H9 (cell line): Measurements from ENCODE around the gene DNHD1. TPM values are rescaled to one million over a fixed set of nuclear protein-coding genes. Genes with fewer than 3 reads are reported as not detected.

Source experiments
- DNase-seq: peaks from one replicate; pipeline ENCODE4 v3.0.0-alpha.2; 2017
- H2AFZ ChIP-seq: one replicate; pipeline ENCODE4 v1.6.1; 2013; ENCODE audit warnings: mild to moderate bottlenecking, low read length, control low read depth, moderate library complexity
- H2AK5ac ChIP-seq: 2 replicates; pipeline ENCODE4 v1.6.1; 2013; ENCODE audit warnings: low read length, control low read depth, mixed read lengths; ENCODE audit not compliant: insufficient read length
- H2BK120ac ChIP-seq: one replicate; pipeline ENCODE4 v1.6.1; 2013; ENCODE audit warnings: low read depth, mild to moderate bottlenecking, low read length, control low read depth, inconsistent platforms; ENCODE audit not compliant: poor library complexity, severe bottlenecking
- H2BK12ac ChIP-seq: 2 replicates; pipeline ENCODE4 v1.6.1; 2013; ENCODE audit warnings: low read length, control low read depth, mixed read lengths, low read depth; ENCODE audit not compliant: insufficient read length
- H2BK15ac ChIP-seq: 2 replicates; pipeline ENCODE4 v1.6.1; 2013; ENCODE audit warnings: low read depth, low read length, control low read depth
- H2BK20ac ChIP-seq: one replicate; pipeline ENCODE4 v1.6.1; 2013; ENCODE audit warnings: low read depth, mild to moderate bottlenecking, low read length, control low read depth, inconsistent platforms; ENCODE audit not compliant: poor library complexity, severe bottlenecking
- H2BK5ac ChIP-seq: 2 replicates; pipeline ENCODE4 v1.6.1; 2013; ENCODE audit warnings: low read length, control low read depth, mixed read lengths; ENCODE audit not compliant: insufficient read length
- H3K14ac ChIP-seq: 2 replicates; pipeline ENCODE4 v1.6.1; 2013; ENCODE audit warnings: low read length, control low read depth; ENCODE audit not compliant: insufficient read depth
- H3K18ac ChIP-seq: 2 replicates; pipeline ENCODE4 v1.6.1; 2013; ENCODE audit warnings: low read depth, mild to moderate bottlenecking, mixed read lengths, low read length, control low read depth; ENCODE audit not compliant: insufficient read length
- H3K23ac ChIP-seq: 2 replicates; pipeline ENCODE4 v1.6.1; 2013; ENCODE audit warnings: low read length, control low read depth, mixed read lengths, low read depth; ENCODE audit not compliant: insufficient read length
- H3K23me2 ChIP-seq: 2 replicates; pipeline ENCODE4 v1.6.1; 2013; ENCODE audit warnings: low read depth, mild to moderate bottlenecking, mixed read lengths, low read length, control low read depth; ENCODE audit not compliant: insufficient read length, poor library complexity, severe bottlenecking
- H3K27ac ChIP-seq: 2 replicates; pipeline ENCODE4 v1.5.1; 2013; ENCODE audit warnings: low read length, control low read depth, mixed read lengths, low read depth; ENCODE audit not compliant: insufficient read length
- H3K27me3 ChIP-seq: 2 replicates; pipeline ENCODE4 v1.6.1; 2013; ENCODE audit warnings: low read length, control low read depth, inconsistent platforms; ENCODE audit not compliant: insufficient read depth
- H3K4ac ChIP-seq: 2 replicates; pipeline ENCODE4 v1.6.1; 2013; ENCODE audit warnings: low read depth, mild to moderate bottlenecking, control low read depth, inconsistent platforms, low read length, moderate library complexity
- H3K4me1 ChIP-seq: 2 replicates; pipeline ENCODE4 v1.6.1; 2013; ENCODE audit warnings: low read length, control low read depth, inconsistent platforms; ENCODE audit not compliant: insufficient read depth
- H3K4me2 ChIP-seq: 2 replicates; pipeline ENCODE4 v1.6.1; 2013; ENCODE audit warnings: low read length, control low read depth, mixed read lengths; ENCODE audit not compliant: insufficient read length, insufficient read depth
- H3K56ac ChIP-seq: 2 replicates; pipeline ENCODE4 v1.6.1; 2013; ENCODE audit warnings: low read depth, mild to moderate bottlenecking, mixed read lengths, low read length, control low read depth; ENCODE audit not compliant: insufficient read length
- H3K79me1 ChIP-seq: 2 replicates; pipeline ENCODE4 v1.6.1; 2013; ENCODE audit warnings: low read depth, mild to moderate bottlenecking, moderate library complexity, low read length, control low read depth, inconsistent platforms; ENCODE audit not compliant: insufficient read depth, poor library complexity, severe bottlenecking
- H3K79me2 ChIP-seq: 2 replicates; pipeline ENCODE4 v1.6.1; 2013; ENCODE audit warnings: low read length, control low read depth, inconsistent platforms; ENCODE audit not compliant: insufficient read depth
- H3K9ac ChIP-seq: 2 replicates; pipeline ENCODE4 v1.6.1; 2013; ENCODE audit warnings: low read length, control low read depth, mixed read lengths; ENCODE audit not compliant: insufficient read length; ENCODE audit errors: extremely low read depth
- H3K9me3 ChIP-seq: one replicate; pipeline ENCODE4 v1.6.1; 2013; ENCODE audit warnings: low read depth, low read length, inconsistent platforms; ENCODE audit not compliant: control insufficient read depth
- H3T11ph ChIP-seq: one replicate; pipeline ENCODE4 v1.6.1; 2013; ENCODE audit warnings: mild to moderate bottlenecking, low read length, control low read depth, inconsistent platforms
- H4K20me1 ChIP-seq: one replicate; pipeline ENCODE4 v1.6.1; 2013; ENCODE audit not compliant: control insufficient read depth, insufficient read length, insufficient read depth
- H4K5ac ChIP-seq: 2 replicates; pipeline ENCODE4 v1.6.1; 2013; ENCODE audit warnings: low read depth, mild to moderate bottlenecking, mixed read lengths, low read length, control low read depth; ENCODE audit not compliant: insufficient read length
- H4K8ac ChIP-seq: replicated peaks from 2 replicates; pipeline ENCODE4 v1.6.1; 2013; ENCODE audit warnings: low read length, control low read depth, mixed read lengths, low read depth; ENCODE audit not compliant: insufficient read length
- H4K91ac ChIP-seq: 2 replicates; pipeline ENCODE4 v1.6.1; 2013; ENCODE audit warnings: low read depth, mild to moderate bottlenecking, moderate library complexity, mixed read lengths, low read length, control low read depth; ENCODE audit not compliant: insufficient read length
- H3K27ac Mint-ChIP-seq, 3 experiments: 2 replicates in 2 of 3; 3 replicates in 1 of 3; pipeline ENCODE4 v1.8.0; 2020 to 2021; ENCODE audit warnings: mixed read lengths in 3 of 3, mild to moderate bottlenecking in 1 of 3, moderate library complexity in 1 of 3
- H3K27me3 Mint-ChIP-seq: 2 replicates; pipeline ENCODE4 v1.8.0; 2021; ENCODE audit warnings: low read depth, mild to moderate bottlenecking, moderate library complexity, mixed read lengths
- H3K36me3 Mint-ChIP-seq, 3 experiments: 2 replicates in 2 of 3; 3 replicates in 1 of 3; pipeline ENCODE4 v1.8.0; 2020 to 2021; ENCODE audit warnings: low read depth in 3 of 3, mixed read lengths in 3 of 3; ENCODE audit not compliant: insufficient read depth in 1 of 3
- H3K4me1 Mint-ChIP-seq, 2 experiments: 2 replicates each; pipeline ENCODE4 v1.8.0; 2020; ENCODE audit warnings: mixed read lengths in 2 of 2
- H3K4me3 Mint-ChIP-seq, 2 experiments: 2 replicates in 1 of 2; 3 replicates in 1 of 2; pipeline ENCODE4 v1.8.0; 2020 to 2021; ENCODE audit warnings: mild to moderate bottlenecking in 2 of 2, mixed read lengths in 2 of 2, moderate library complexity in 1 of 2
- H3K9me3 Mint-ChIP-seq, 2 experiments: 2 replicates in 1 of 2; 3 replicates in 1 of 2; pipeline ENCODE4 v1.8.0; 2020; ENCODE audit warnings: mild to moderate bottlenecking in 2 of 2, mixed read lengths in 2 of 2, moderate library complexity in 1 of 2
- CTCF ChIP-seq: fragments of 200-600 bp; sonication (generic); conservative IDR thresholded peaks from 3 replicates; pipeline ENCODE4 v1.8.0; 2021; ENCODE audit warnings: antibody characterized with exemption, mild to moderate bottlenecking
- WGBS: extraction: QIAGEN DNeasy Blood & Tissue Kit; methylation state at CpG from one replicate; pipeline ENCODE4 v1.1.7; 2013; ENCODE audit warnings: missing lambda C conversion rate, low lambda C conversion rate, mixed read lengths; ENCODE audit not compliant: insufficient read length; ENCODE audit errors: extremely low coverage; 5-methylcytosine and 5-hydroxymethylcytosine counted together
- total RNA-seq: library from RNA; stranded (reverse); gene quantifications from 2 replicates; pipeline ENCODE4 v1.2.1, GENCODE V29; 2021

DNHD1 gene
- total RNA-seq, 1 experiment from 2014 or later, result 3.5 TPM

- Mint-ChIP-seq H3K4me1 (peaks cover 14 to 17% of the 10 kb centered on the region in 2 experiments), H3K9me3 (no peaks in the 10 kb centered on the region), H3K27me3 (no peaks in the 10 kb centered on the region), H3K36me3 (peaks cover 0 to under 1% (median 0%) of the 10 kb centered on the region in 3 experiments; a peak in 1 of 7 replicates), H3K27ac (peak overlapping the region in 1 of 3 experiments; percentile 9; a peak in 1 of 7 replicates), H3K4me3 (no peak overlapping the region)
- Histone ChIP-seq H2BK5ac (no peak overlapping the region), H2BK12ac (no peak overlapping the region), H3T11ph (no peak overlapping the region), H3K23ac (no peak overlapping the region), H3K79me2 (no peaks in the 10 kb centered on the region), H3K27me3 (no peaks in the 10 kb centered on the region), H3K27ac (no peak overlapping the region), H3K18ac (no peak overlapping the region), H4K20me1 (no peaks in the 10 kb centered on the region), H4K5ac (no peak overlapping the region), H2BK15ac (no peak overlapping the region), H3K9me3 (no peaks in the 10 kb centered on the region), H3K9ac (no peak overlapping the region), H3K79me1 (no peaks in the 10 kb centered on the region), H4K8ac (no peak overlapping the region), H3K4ac (no peak overlapping the region), H4K91ac (no peak overlapping the region), H3K23me2 (no peaks in the 10 kb centered on the region), H3K4me2 (no peak overlapping the region), H3K14ac (no peak overlapping the region), H2BK20ac (no peak overlapping the region), H3K4me1 (no peaks in the 10 kb centered on the region), H2AK5ac (no peak overlapping the region), H3K56ac (no peak overlapping the region), H2BK120ac (no peak overlapping the region), H2AFZ (no peak overlapping the region)
- no CpG with 5 or more reads among the region's 3 CpGs for WGBS
- no peak for TF ChIP-seq CTCF
- no peak for DNase-seq
Observed at GRCh38 chr11:6538945-6539344, 41.9 kb downstream of the DNHD1 start.
